K562 (cell line): ENCODE measurements around the gene TSHR. TPM values are rescaled to one million over a fixed set of nuclear protein-coding genes. Genes with fewer than 3 reads are reported as not detected.

Experiments used
- polyA plus RNA-seq, 8 experiments: library from polyadenylated mRNA; depleted of rRNA in 4 of 8; stranded (reverse) in 5 of 8; unstranded in 3 of 8; fragments of >200 nt; fragmentation: Nextera tagmentation in 2 of 8; fragmentation: Illumina TruSeq in 1 of 8; extraction: Ambion mirVana in 2 of 8; extraction: Trizol in 1 of 8; gene quantifications; 2 replicates each; pipeline versions ENCODE4 v1.2.1 to v1.2.3, GENCODE V29; 2011 to 2014; ENCODE audit warnings: inconsistent platforms in 1 of 8, missing spikeins in 1 of 8
- total RNA-seq, 7 experiments: library from RNA; depleted of rRNA in 6 of 7; stranded (reverse); fragments of >200 nt in 6 of 7; fragmentation: Illumina TruSeq in 2 of 7; extraction: Trizol in 2 of 7; gene quantifications; 2 replicates each; pipeline versions ENCODE4 v1.2.1 to v1.2.3, GENCODE V29; 2011 to 2021; ENCODE audit warnings: low replicate concordance in 1 of 7

The TSHR gene
- total and polyA plus RNA-seq, 9 of the 15 experiments (the other 6 are each of a cell fraction or from before 2014, with no cell fraction given), result 0.01 to 0.10 TPM; not detected in 7

Other genes starting within 250 kb of the TSHR start
- 3.9 and 5.7 TPM in 2 replicates for gene CEP128, start 13.9 kb upstream of the TSHR start, total RNA-seq (2014; rRNA removed)
- gene CEP128, start 13.9 kb upstream of the TSHR start, total RNA-seq (2014; rRNA removed; fragmentation: Illumina TruSeq; extraction: Trizol), result 6.0 and 9.6 TPM in 2 replicates
- gene CEP128, start 13.9 kb upstream of the TSHR start, total RNA-seq (2015; rRNA removed; fragmentation: Illumina TruSeq; extraction: Trizol), result 7.4 and 8.0 TPM in 2 replicates
- 9.2 and 9.7 TPM in 2 replicates for gene CEP128, start 13.9 kb upstream of the TSHR start, total RNA-seq (2021)
- gene CEP128, start 13.9 kb upstream of the TSHR start, polyA plus RNA-seq (2011; rRNA removed), result 2.9 and 3.5 TPM in 2 replicates
- 3.2 and 5.1 TPM in 2 replicates for gene CEP128, start 13.9 kb upstream of the TSHR start, polyA plus RNA-seq (2014; fragmentation: Illumina TruSeq; extraction: Trizol)
- gene CEP128, start 13.9 kb upstream of the TSHR start, polyA plus RNA-seq (2014; fragmentation: Nextera tagmentation; extraction: Ambion mirVana), result 1 to 10 TPM; 2.3 to 3.7 TPM
- 3.5 and 4.6 TPM in 2 replicates for gene CEP128, start 13.9 kb upstream of the TSHR start, polyA plus RNA-seq (2014; rRNA removed)